ENCODE data around the gene DFFA. TPM values are rescaled to one million over a fixed set of nuclear protein-coding genes. Genes with fewer than 3 reads are reported as not detected.
"Not testable (repeated sequence)": the region's sequence is repeated elsewhere in the genome, so short reads cannot be mapped to it uniquely, and the experiment has no call there.

Gene DFFA
- total RNA-seq, 1 donor from 2014 or later = 58.5 TPM

- peaks cover 6% of the 10 kb centered on the region for H3K4me1 ChIP-seq
- Mint-ChIP-seq H3K36me3 (peaks cover 4% of the 10 kb centered on the region), H3K4me3 (peak overlapping the region; percentile 90), H3K27ac (no peak overlapping the region), H3K27me3 (ENCODE audit: insufficient read depth, low read depth) (peaks cover 2% of the 10 kb centered on the region), H3K4me1 (peaks cover 56% of the 10 kb centered on the region), H3K9me3 (no peaks in the 10 kb centered on the region)
- H3K4me3 ChIP-seq = no peak overlapping the region
- H3K9me3 ChIP-seq (ENCODE audit: low read depth) = no peaks in the 10 kb centered on the region
- peaks cover 21% of the 10 kb centered on the region for H3K79me2 ChIP-seq (ENCODE audit: low read depth)
- DNase-seq (ENCODE audit: low spot score) = no peak
- H3K9ac ChIP-seq = no peak overlapping the region
- TF ChIP-seq EZH2phosphoT487 (IDR thresholded peaks at IDR 0.05) = no peak
- TF ChIP-seq EZH2 (IDR thresholded peaks at IDR 0.05) = no peak
- no peak for TF ChIP-seq CTCF (IDR thresholded peaks at IDR 0.05)
- H3K36me3 ChIP-seq = no peaks in the 10 kb centered on the region
- H4K20me1 ChIP-seq (ENCODE audit: low read depth) = no peaks in the 10 kb centered on the region
- H2AFZ ChIP-seq (replicated peaks) = no peak overlapping the region
- peaks cover 25% of the 10 kb centered on the region for H3F3A ChIP-seq (ENCODE audit: low read depth)
- no peak overlapping the region for H3K4me2 ChIP-seq
- H3K27ac ChIP-seq = no peak overlapping the region
- no peaks in the 10 kb centered on the region for H3K27me3 ChIP-seq
Observed at GRCh38 chr1:10428984-10429383, 43.3 kb downstream of the DFFA start.

GRCh38 chr1:10426535-10426848 lies 45.8 kb downstream of the DFFA start:
- not testable (repeated sequence) for H3K4me3 ChIP-seq; H3K9me3 ChIP-seq (ENCODE audit: low read depth); H3K27ac Mint-ChIP-seq; H3K9me3 Mint-ChIP-seq; H3K9ac ChIP-seq; H3K4me3 Mint-ChIP-seq; H3K27me3 ChIP-seq; H4K20me1 ChIP-seq (ENCODE audit: low read depth); H3K36me3 ChIP-seq; H3K27me3 Mint-ChIP-seq (ENCODE audit: insufficient read depth, low read depth); H3K36me3 Mint-ChIP-seq; DNase-seq (ENCODE audit: low spot score); H3K4me1 ChIP-seq; H2AFZ ChIP-seq (replicated peaks); H3K4me2 ChIP-seq; H3K27ac ChIP-seq
- Histone ChIP-seq H3F3A (ENCODE audit: low read depth) (peaks cover 33% of the 10 kb centered on the region), H3K79me2 (ENCODE audit: low read depth) (peaks cover 12% of the 10 kb centered on the region)
- peaks cover 47% of the 10 kb centered on the region for H3K4me1 Mint-ChIP-seq

GRCh38 chr1:10425826-10426534 lies 46.3 kb downstream of the DFFA start:
- peak overlapping the region; percentile 99 for H3K27ac Mint-ChIP-seq
- not testable (repeated sequence) for H3K36me3 ChIP-seq; H3K9me3 ChIP-seq (ENCODE audit: low read depth); H3K4me1 ChIP-seq; H3K79me2 ChIP-seq (ENCODE audit: low read depth); H3K4me3 ChIP-seq; H3K4me2 ChIP-seq; H3K9ac ChIP-seq; H4K20me1 ChIP-seq (ENCODE audit: low read depth); H3K27ac ChIP-seq; DNase-seq (ENCODE audit: low spot score); H3K27me3 Mint-ChIP-seq (ENCODE audit: insufficient read depth, low read depth); H3K27me3 ChIP-seq; H3K36me3 Mint-ChIP-seq; H3K9me3 Mint-ChIP-seq; H2AFZ ChIP-seq (replicated peaks)
- peaks cover 29% of the 10 kb centered on the region for H3F3A ChIP-seq (ENCODE audit: low read depth)
- H3K4me1 Mint-ChIP-seq = peaks cover 42% of the 10 kb centered on the region
- peak overlapping the region; percentile 34 for H3K4me3 Mint-ChIP-seq

GRCh38 chr1:10424651-10425050 lies 47.7 kb downstream of the DFFA start:
- H4K20me1 ChIP-seq (ENCODE audit: low read depth) = no peaks in the 10 kb centered on the region
- no peak for DNase-seq (ENCODE audit: low spot score)
- H3K79me2 ChIP-seq (ENCODE audit: low read depth) = peaks cover 2% of the 10 kb centered on the region
- no peak for TF ChIP-seq EZH2 (IDR thresholded peaks at IDR 0.05)
- no peak for TF ChIP-seq EZH2phosphoT487 (IDR thresholded peaks at IDR 0.05)
- no peak for TF ChIP-seq CTCF (IDR thresholded peaks at IDR 0.05)
- H3K36me3 Mint-ChIP-seq = peaks cover 19% of the 10 kb centered on the region
- no peak overlapping the region for H3K27ac ChIP-seq
- no peaks in the 10 kb centered on the region for H3K9me3 ChIP-seq (ENCODE audit: low read depth)
- no peaks in the 10 kb centered on the region for H3K36me3 ChIP-seq
- peaks cover 23% of the 10 kb centered on the region for H3F3A ChIP-seq (ENCODE audit: low read depth)
- H3K4me1 Mint-ChIP-seq = peaks cover 35% of the 10 kb centered on the region
- H3K9ac ChIP-seq = no peak overlapping the region
- no peak overlapping the region for H3K4me3 ChIP-seq
- H3K27me3 Mint-ChIP-seq (ENCODE audit: insufficient read depth, low read depth) = peaks cover 2% of the 10 kb centered on the region
- peaks cover 3% of the 10 kb centered on the region for H3K4me1 ChIP-seq
- no peak overlapping the region for H2AFZ ChIP-seq (replicated peaks)
- H3K27ac Mint-ChIP-seq = no peak overlapping the region
- no peaks in the 10 kb centered on the region for H3K9me3 Mint-ChIP-seq
- no peak overlapping the region for H3K4me2 ChIP-seq
- H3K4me3 Mint-ChIP-seq = no peak overlapping the region
- H3K27me3 ChIP-seq = no peaks in the 10 kb centered on the region

Data from neural progenitor cell (in vitro differentiated cells).